Mesendoderm (in vitro differentiated cells): ENCODE measurements around the gene IGF1R.

Experiments used
- DNase-seq: peaks from one replicate; pipeline ENCODE4 v3.0.0; 2013
- H2AK5ac ChIP-seq: 2 replicates; pipeline ENCODE4 v1.6.1; 2013; ENCODE audit warnings: low read length, inconsistent platforms
- H2BK120ac ChIP-seq: 2 replicates; pipeline ENCODE4 v1.6.1; 2013; ENCODE audit warnings: low read depth, mild to moderate bottlenecking, low read length, moderate library complexity, mixed read lengths
- H2BK15ac ChIP-seq: replicated peaks from 2 replicates; pipeline ENCODE4 v1.6.1; 2013; ENCODE audit warnings: low read depth, mild to moderate bottlenecking, moderate library complexity
- H2BK5ac ChIP-seq: 2 replicates; pipeline ENCODE4 v1.6.1; 2013; ENCODE audit warnings: low read length, inconsistent platforms
- H3K18ac ChIP-seq: 2 replicates; pipeline ENCODE4 v1.6.1; 2013; ENCODE audit warnings: mild to moderate bottlenecking, low read length, mixed read lengths
- H3K23ac ChIP-seq: one replicate; pipeline ENCODE4 v1.6.1; 2013; ENCODE audit warnings: low read length
- H3K27ac ChIP-seq: 2 replicates; pipeline ENCODE4 v1.5.1; 2013; ENCODE audit warnings: low read depth, mild to moderate bottlenecking, inconsistent platforms, low read length, moderate library complexity
- H3K27me3 ChIP-seq: 2 replicates; pipeline ENCODE4 v1.6.1; 2013; ENCODE audit warnings: low read length, control low read depth, mild to moderate bottlenecking, inconsistent platforms; ENCODE audit not compliant: insufficient read depth, poor library complexity
- H3K36me3 ChIP-seq: 2 replicates; pipeline ENCODE4 v1.6.1; 2013; ENCODE audit warnings: low read length, inconsistent platforms; ENCODE audit not compliant: control insufficient read depth, insufficient read depth
- H3K4ac ChIP-seq: one replicate; pipeline ENCODE4 v1.6.1; 2013; ENCODE audit warnings: low read depth, mild to moderate bottlenecking, low read length, moderate library complexity
- H3K4me1 ChIP-seq: 2 replicates; pipeline ENCODE4 v1.6.1; 2013; ENCODE audit warnings: low read depth, low read length, inconsistent platforms; ENCODE audit not compliant: control insufficient read depth
- H3K4me2 ChIP-seq: 2 replicates; pipeline ENCODE4 v1.6.1; 2013; ENCODE audit warnings: low read length
- H3K4me3 ChIP-seq: 2 replicates; pipeline ENCODE4 v1.5.1; 2013; ENCODE audit warnings: mild to moderate bottlenecking, low read length
- H3K56ac ChIP-seq: one replicate; pipeline ENCODE4 v1.6.1; 2013; ENCODE audit warnings: low read length
- H3K79me1 ChIP-seq: 2 replicates; pipeline ENCODE4 v1.6.1; 2013; ENCODE audit warnings: low read length, inconsistent platforms
- H3K79me2 ChIP-seq: 2 replicates; pipeline ENCODE4 v1.6.1; 2013; ENCODE audit warnings: mild to moderate bottlenecking, low read length; ENCODE audit not compliant: control insufficient read depth, insufficient read depth
- H3K9ac ChIP-seq: 2 replicates; pipeline ENCODE4 v1.6.1; 2013; ENCODE audit warnings: low read length, inconsistent platforms
- H4K5ac ChIP-seq: one replicate; pipeline ENCODE4 v1.6.1; 2013; ENCODE audit warnings: low read length
- H4K8ac ChIP-seq: one replicate; pipeline ENCODE4 v1.6.1; 2013; ENCODE audit warnings: low read depth, mild to moderate bottlenecking, control low read depth, low read length, moderate library complexity
- WGBS: extraction: QIAGEN DNeasy Blood & Tissue Kit; methylation state at CpG from one replicate; pipeline ENCODE4 v1.1.7; 2013; ENCODE audit warnings: low lambda C conversion rate, missing lambda C conversion rate; ENCODE audit not compliant: insufficient coverage; ENCODE audit errors: extremely low coverage; 5-methylcytosine and 5-hydroxymethylcytosine counted together

Gene IGF1R

DNA sequence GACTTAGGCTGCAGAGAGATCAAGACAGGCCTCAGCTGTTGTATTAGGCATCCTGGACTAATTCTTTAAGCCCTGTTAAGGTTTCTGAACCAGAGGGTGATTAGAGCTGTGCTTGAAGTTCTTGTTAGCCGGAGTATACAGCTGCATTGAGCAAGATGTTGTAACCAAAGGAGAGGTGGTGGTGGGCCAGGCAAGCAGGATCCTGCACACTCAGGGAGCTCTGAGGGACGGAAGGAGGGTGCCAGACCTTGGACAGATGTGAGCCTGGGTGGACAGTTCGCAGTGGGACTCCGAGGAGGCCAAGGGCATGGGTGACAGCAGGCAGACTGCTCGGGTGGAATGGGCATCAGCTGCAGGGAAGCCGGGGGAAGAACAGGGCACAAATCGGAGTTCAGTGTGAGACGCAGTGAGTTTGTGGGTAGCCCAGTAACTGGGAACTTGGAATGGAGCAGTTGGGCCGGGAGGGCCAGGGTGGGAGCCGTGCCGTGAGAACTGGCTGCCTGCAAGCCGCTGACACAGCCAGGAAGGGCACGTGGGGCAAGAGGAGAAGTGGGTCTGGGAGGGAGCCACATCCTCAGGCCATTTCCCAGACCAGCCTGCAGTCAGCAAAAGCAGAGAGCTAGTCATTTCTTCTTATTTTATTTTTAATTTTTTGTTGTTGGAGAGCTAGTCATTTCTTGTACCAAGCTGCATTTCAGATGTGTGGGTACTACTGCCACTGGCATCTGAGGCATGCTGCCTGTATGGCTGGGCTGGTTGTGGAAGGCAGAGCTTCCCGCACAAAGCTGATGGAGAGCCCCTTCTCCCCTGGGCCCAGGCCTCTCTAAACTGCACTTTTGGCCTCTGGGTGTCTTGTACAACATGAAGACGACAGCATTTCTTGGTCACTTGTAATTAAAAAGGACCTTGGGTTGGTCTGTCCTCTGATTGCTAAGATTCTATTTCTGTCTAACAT lies 298.2 kb downstream of the IGF1R start:
- Histone ChIP-seq H3K9ac (no peak overlapping the region), H3K23ac (no peak overlapping the region), H2BK120ac (no peak overlapping the region), H3K4me1 (no peaks in the 10 kb centered on the region), H2AK5ac (no peak overlapping the region), H4K8ac (no peak overlapping the region), H4K5ac (no peak overlapping the region), H3K27me3 (no peaks in the 10 kb centered on the region), H3K79me2 (no peaks in the 10 kb centered on the region), H2BK5ac (no peak overlapping the region), H3K27ac (no peak overlapping the region), H3K4me3 (no peak overlapping the region), H3K4ac (no peak overlapping the region), H3K18ac (no peak overlapping the region), H3K36me3 (peaks cover 19% of the 10 kb centered on the region), H2BK15ac (no peak overlapping the region), H3K4me2 (no peak overlapping the region), H3K56ac (no peak overlapping the region), H3K79me1 (no peaks in the 10 kb centered on the region)
- WGBS, result no CpG with 5 or more reads among the region's 15 CpGs
- DNase-seq, result no peak

DNA sequence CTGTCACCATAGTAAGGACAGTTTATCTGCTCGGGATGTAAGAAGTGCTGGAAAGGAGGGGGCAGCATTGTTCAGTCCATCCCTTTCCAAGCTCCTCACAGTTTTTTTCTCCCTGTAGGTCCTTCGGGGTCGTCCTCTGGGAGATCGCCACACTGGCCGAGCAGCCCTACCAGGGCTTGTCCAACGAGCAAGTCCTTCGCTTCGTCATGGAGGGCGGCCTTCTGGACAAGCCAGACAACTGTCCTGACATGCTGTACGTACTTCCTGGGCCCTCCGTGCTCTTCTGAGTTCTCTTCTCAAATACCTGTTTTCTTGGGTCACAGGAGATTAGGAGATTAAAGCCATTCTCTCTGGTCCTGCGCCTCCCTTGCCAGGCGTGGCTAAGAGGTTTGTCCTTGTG lies 300.1 kb downstream of the IGF1R start:
- H4K5ac ChIP-seq, result no peak overlapping the region
- no peaks in the 10 kb centered on the region for H3K79me2 ChIP-seq
- H2AK5ac ChIP-seq, result no peak overlapping the region
- H3K27ac ChIP-seq, result no peak overlapping the region
- H3K79me1 ChIP-seq, result no peaks in the 10 kb centered on the region
- no peak overlapping the region for H2BK15ac ChIP-seq
- no peak overlapping the region for H3K4me2 ChIP-seq
- no peaks in the 10 kb centered on the region for H3K4me1 ChIP-seq
- H3K36me3 ChIP-seq, result peaks cover 19% of the 10 kb centered on the region
- H3K4me3 ChIP-seq, result no peak overlapping the region
- no peak overlapping the region for H3K4ac ChIP-seq
- DNase-seq, result no peak
- H3K23ac ChIP-seq, result no peak overlapping the region
- no peak overlapping the region for H4K8ac ChIP-seq
- no peaks in the 10 kb centered on the region for H3K27me3 ChIP-seq
- no peak overlapping the region for H3K56ac ChIP-seq
- H3K9ac ChIP-seq, result no peak overlapping the region
- H2BK120ac ChIP-seq, result no peak overlapping the region
- WGBS, result no CpG with 5 or more reads among the region's 13 CpGs
- no peak overlapping the region for H2BK5ac ChIP-seq
- H3K18ac ChIP-seq, result no peak overlapping the region

DNA sequence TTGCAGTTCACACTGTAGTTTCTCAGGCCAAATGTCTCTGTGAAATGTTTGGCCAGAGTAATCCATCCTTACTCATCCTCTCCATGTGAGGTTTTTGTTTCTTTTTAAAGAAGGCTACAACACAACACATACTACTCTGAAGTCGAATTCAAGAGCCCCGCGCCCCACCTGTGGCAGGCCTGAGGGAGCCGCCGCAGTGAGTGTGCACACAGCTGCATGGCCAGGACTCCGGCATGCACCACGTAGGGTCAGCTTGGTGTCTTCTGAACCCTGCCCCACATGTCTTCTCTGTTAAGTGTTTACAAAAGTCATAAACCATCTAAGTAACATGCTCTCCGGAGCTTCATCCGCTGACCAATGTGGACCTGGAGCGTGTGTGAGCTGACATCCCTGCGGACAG lies 300.6 kb downstream of the IGF1R start:
- no peak overlapping the region for H2AK5ac ChIP-seq
- DNase-seq, result no peak
- no peak overlapping the region for H2BK15ac ChIP-seq
- H3K23ac ChIP-seq, result no peak overlapping the region
- no peak overlapping the region for H3K4me3 ChIP-seq
- no peak overlapping the region for H3K27ac ChIP-seq
- H3K27me3 ChIP-seq, result no peaks in the 10 kb centered on the region
- no peak overlapping the region for H3K4me2 ChIP-seq
- H3K79me1 ChIP-seq, result no peaks in the 10 kb centered on the region
- H3K79me2 ChIP-seq, result no peaks in the 10 kb centered on the region
- no peaks in the 10 kb centered on the region for H3K4me1 ChIP-seq
- H3K4ac ChIP-seq, result no peak overlapping the region
- no peak overlapping the region for H3K9ac ChIP-seq
- WGBS, result no CpG with 5 or more reads among the region's 11 CpGs
- no peak overlapping the region for H3K56ac ChIP-seq
- H4K5ac ChIP-seq, result no peak overlapping the region
- H3K18ac ChIP-seq, result no peak overlapping the region
- H2BK5ac ChIP-seq, result no peak overlapping the region
- H3K36me3 ChIP-seq, result peaks cover 19% of the 10 kb centered on the region
- no peak overlapping the region for H4K8ac ChIP-seq
- H2BK120ac ChIP-seq, result no peak overlapping the region

DNA sequence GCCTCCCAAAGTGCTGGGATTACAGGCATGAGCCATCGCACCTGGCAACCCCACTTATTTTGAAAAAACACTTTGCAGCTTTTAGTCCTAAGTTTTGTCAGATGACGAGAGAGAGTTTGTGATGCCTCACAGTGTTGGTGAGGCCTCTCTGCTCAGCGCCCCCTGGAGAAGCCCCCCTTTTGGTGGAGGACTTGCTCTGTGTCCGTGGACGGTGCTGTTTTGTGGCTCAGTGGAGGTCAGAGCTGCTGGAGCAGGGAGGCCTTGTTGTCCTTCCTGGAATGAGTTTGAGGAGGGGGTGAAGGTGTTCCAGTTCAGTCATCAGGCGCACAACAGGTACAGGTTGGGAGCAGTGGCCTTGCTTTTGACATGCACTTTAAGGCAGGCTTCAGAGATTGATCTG lies 301.3 kb downstream of the IGF1R start:
- Histone ChIP-seq H3K4me2 (no peak overlapping the region), H2AK5ac (no peak overlapping the region), H3K18ac (no peak overlapping the region), H2BK15ac (no peak overlapping the region), H3K4me1 (no peaks in the 10 kb centered on the region), H3K36me3 (peaks cover 19% of the 10 kb centered on the region), H4K8ac (no peak overlapping the region), H3K27me3 (no peaks in the 10 kb centered on the region), H3K56ac (no peak overlapping the region), H3K27ac (no peak overlapping the region), H3K4ac (no peak overlapping the region), H3K79me1 (no peaks in the 10 kb centered on the region), H4K5ac (no peak overlapping the region), H3K9ac (no peak overlapping the region), H3K79me2 (no peaks in the 10 kb centered on the region), H3K4me3 (no peak overlapping the region), H2BK5ac (no peak overlapping the region), H2BK120ac (no peak overlapping the region), H3K23ac (no peak overlapping the region)
- no CpG with 5 or more reads among the region's 6 CpGs for WGBS
- DNase-seq, result no peak

DNA sequence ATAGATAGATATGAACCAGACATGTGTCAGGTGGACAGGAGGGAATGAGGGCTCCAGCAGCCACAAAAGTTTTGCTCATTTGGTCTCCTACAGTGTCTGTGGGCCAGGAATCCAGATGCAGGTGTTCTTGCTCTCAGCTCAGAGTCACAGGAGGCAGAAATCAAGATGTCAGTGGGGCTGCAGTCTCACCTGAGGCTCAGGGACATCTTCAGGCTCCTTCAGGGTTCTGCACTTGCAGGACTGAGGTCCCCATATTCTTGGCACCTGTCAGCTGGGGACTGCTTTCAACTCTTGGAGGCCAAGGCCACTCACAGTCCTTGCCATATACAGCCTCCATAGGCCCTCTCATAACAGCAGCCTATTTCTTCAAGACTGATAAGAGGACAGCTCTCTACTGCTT lies 301.9 kb downstream of the IGF1R start:
- no peak overlapping the region for H3K56ac ChIP-seq
- no peak overlapping the region for H2AK5ac ChIP-seq
- H3K27ac ChIP-seq, result no peak overlapping the region
- H3K79me2 ChIP-seq, result no peaks in the 10 kb centered on the region
- H3K4ac ChIP-seq, result no peak overlapping the region
- H3K23ac ChIP-seq, result no peak overlapping the region
- H3K4me3 ChIP-seq, result no peak overlapping the region
- no peak overlapping the region for H2BK120ac ChIP-seq
- H3K4me2 ChIP-seq, result no peak overlapping the region
- peaks cover 19% of the 10 kb centered on the region for H3K36me3 ChIP-seq
- no peak for DNase-seq
- no peaks in the 10 kb centered on the region for H3K4me1 ChIP-seq
- no peaks in the 10 kb centered on the region for H3K79me1 ChIP-seq
- no peak overlapping the region for H4K5ac ChIP-seq
- H4K8ac ChIP-seq, result no peak overlapping the region
- no peak overlapping the region for H3K18ac ChIP-seq
- no peak overlapping the region for H2BK5ac ChIP-seq
- no peaks in the 10 kb centered on the region for H3K27me3 ChIP-seq
- no peak overlapping the region for H3K9ac ChIP-seq
- no peak overlapping the region for H2BK15ac ChIP-seq

DNA sequence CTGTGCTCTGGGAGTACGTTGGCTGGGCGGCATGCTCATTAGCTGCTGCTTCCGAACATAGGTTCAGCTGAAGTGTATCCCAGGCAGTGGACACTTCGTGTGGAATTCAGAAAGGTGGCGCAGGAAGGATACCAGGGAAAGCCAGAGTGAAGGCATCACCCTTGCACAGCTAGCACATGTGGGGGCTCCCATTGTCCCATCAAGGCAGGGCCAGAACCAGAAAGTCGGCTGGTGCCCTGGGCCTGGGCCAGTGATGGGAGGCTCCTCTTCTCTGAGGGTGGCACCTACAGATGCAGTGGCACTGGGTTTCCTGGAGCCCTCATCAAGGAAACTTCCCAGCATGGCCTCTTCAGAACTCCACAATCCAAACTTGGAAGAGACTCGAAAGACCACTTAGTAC lies 302.7 kb downstream of the IGF1R start:
- H4K8ac ChIP-seq, result no peak overlapping the region
- H3K9ac ChIP-seq, result no peak overlapping the region
- H3K4me2 ChIP-seq, result no peak overlapping the region
- no peak overlapping the region for H2BK15ac ChIP-seq
- no peak overlapping the region for H3K56ac ChIP-seq
- no peak overlapping the region for H3K27ac ChIP-seq
- no peak overlapping the region for H2BK120ac ChIP-seq
- H3K27me3 ChIP-seq, result no peaks in the 10 kb centered on the region
- DNase-seq, result no peak
- no peaks in the 10 kb centered on the region for H3K79me1 ChIP-seq
- H3K36me3 ChIP-seq, result peaks cover 15% of the 10 kb centered on the region
- H2BK5ac ChIP-seq, result no peak overlapping the region
- no peak overlapping the region for H4K5ac ChIP-seq
- H3K18ac ChIP-seq, result no peak overlapping the region
- no peak overlapping the region for H2AK5ac ChIP-seq
- no peaks in the 10 kb centered on the region for H3K79me2 ChIP-seq
- H3K4me1 ChIP-seq, result no peaks in the 10 kb centered on the region
- no peak overlapping the region for H3K23ac ChIP-seq
- H3K4ac ChIP-seq, result no peak overlapping the region
- no CpG with 5 or more reads among the region's 7 CpGs for WGBS
- H3K4me3 ChIP-seq, result no peak overlapping the region
